ENCODE data around the gene HDAC3.
A peak's percentile ranks its signal among the peaks of the same experiment; 100 is the strongest.

The HDAC3 gene

GRCh38 chr5:141650851-141651727 lies 14.4 kb upstream of the HDAC3 start, which contains the start of gene FCHSD1:
Gene FCHSD1, minus strand, starts transcription at chr5:141651418. Its CDS starts 50 bp downstream, at chr5:141651368.
- peak; percentile 0 for TF ChIP-seq CTCF (IDR thresholded peaks at IDR 0.05; ENCODE audit: control insufficient read depth, insufficient read depth, low read depth, low read length, missing control alignments)
- DNase-seq (ENCODE audit: low read depth): no peak

DNA sequence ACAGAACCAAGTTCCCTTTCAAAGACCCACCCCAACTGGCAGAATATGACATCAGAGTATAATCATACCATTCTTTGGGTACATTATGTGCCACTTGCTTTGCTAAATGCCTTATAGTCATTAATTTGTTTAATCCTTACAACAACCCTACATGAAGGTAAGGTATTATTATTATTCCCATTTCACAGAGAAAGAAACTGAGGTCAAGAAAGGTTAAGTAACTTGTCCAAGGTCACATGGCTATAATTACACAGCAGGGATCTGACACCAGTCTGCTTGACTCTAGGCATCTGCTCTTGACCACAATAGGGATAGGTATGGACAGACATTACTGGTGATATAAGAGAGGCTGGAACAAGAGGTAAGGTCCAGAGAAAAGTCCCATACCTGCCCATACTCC lies 13.3 kb upstream of the HDAC3 start:
- no peak overlapping the region for H3K4me3 ChIP-seq (ENCODE audit: control insufficient read depth, low read depth, low read length)
- no peak for DNase-seq (ENCODE audit: low read depth)

More at GRCh38 chr5:141650851-141651727, 14.4 kb upstream of the HDAC3 start, which contains the start of gene FCHSD1:
- peak within 1 kb of the TSS; percentile 94 for H3K4me3 ChIP-seq (ENCODE audit: control insufficient read depth, low read depth, low read length)

DNA sequence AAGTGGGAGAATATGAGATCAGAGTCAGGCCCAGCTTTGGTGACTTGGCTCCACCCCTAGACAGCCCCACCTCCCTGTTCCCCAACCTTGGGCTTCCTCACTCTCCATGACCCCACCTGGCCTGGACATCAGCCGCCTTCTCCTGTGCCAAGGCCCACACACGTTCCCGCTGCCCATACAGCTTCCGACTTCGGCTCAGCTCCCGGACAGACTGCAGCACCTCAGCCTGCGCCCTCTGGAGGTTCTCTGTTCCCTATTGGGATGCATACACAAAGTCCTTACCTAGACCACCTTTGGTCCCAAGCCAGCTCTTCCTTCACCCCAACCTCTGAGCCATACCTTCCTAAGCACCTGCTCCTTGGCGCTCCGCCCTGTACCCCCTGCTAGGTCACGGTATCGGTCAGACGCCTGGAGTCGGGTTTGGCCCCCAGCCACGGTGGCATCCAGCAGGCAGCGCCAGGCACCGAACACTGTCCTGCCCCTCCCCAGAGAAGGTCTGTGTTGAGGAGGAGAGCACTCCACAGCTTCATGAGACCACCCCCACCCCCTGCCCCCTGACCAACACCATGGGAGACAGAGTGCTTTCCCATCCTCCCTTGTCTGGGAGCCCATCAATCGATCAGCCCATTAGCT lies 12.5 kb upstream of the HDAC3 start:
- H3K4me3 ChIP-seq (ENCODE audit: control insufficient read depth, low read depth, low read length): no peak overlapping the region
- DNase-seq (ENCODE audit: low read depth): no peak
- TF ChIP-seq CTCF (IDR thresholded peaks at IDR 0.05; ENCODE audit: control insufficient read depth, insufficient read depth, low read depth, low read length, missing control alignments): no peak

More for the DNA sequence above, 13.3 kb upstream of the HDAC3 start:
- TF ChIP-seq CTCF (IDR thresholded peaks at IDR 0.05; ENCODE audit: control insufficient read depth, insufficient read depth, low read depth, low read length, missing control alignments): no peak

DNA sequence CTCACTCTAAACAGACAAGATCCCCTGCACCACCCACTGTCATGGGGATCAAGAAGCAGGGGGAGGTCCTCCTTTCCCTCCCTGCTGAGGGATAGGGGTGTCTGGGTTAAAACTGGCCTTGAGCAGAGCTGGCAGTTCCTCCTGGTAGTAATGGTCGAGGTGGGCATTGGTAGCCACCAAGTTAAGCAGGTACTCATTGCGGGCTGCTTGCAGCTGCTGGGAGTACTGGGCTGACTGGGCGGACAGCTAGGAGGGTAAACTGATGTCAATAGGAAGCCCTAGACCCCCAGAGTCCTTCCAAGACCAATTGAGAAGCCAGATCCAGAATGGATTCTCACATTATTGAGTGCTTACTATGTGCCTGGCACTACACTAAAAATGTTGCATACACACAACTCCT lies 11.2 kb upstream of the HDAC3 start:
- no peak for DNase-seq (ENCODE audit: low read depth)
- no peak overlapping the region for H3K4me3 ChIP-seq (ENCODE audit: control insufficient read depth, low read depth, low read length)
- no peak for TF ChIP-seq CTCF (IDR thresholded peaks at IDR 0.05; ENCODE audit: control insufficient read depth, insufficient read depth, low read depth, low read length, missing control alignments)

DNA sequence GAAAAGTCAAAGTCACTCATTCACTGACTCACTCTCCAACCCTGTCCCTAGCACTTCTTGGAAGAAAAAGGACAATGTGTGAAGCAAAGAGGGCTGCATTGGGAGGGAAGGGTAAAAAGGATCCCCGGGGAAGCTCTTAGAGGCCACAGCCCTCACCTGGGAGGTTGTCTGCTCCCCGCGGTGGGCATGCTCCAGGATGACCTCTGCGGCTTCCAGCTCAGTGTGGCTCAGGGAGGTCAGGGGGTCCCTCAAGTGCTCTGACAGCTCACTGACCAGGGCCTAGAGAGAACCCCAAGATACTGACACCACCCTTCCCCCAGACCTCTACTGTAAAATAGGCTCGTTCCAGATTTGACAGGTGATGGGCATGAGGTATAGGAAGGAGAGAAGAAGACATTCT lies 10.6 kb upstream of the HDAC3 start:
- TF ChIP-seq CTCF (IDR thresholded peaks at IDR 0.05; ENCODE audit: control insufficient read depth, insufficient read depth, low read depth, low read length, missing control alignments): no peak
- no peak for DNase-seq (ENCODE audit: low read depth)
- H3K4me3 ChIP-seq (ENCODE audit: control insufficient read depth, low read depth, low read length): no peak overlapping the region

DNA sequence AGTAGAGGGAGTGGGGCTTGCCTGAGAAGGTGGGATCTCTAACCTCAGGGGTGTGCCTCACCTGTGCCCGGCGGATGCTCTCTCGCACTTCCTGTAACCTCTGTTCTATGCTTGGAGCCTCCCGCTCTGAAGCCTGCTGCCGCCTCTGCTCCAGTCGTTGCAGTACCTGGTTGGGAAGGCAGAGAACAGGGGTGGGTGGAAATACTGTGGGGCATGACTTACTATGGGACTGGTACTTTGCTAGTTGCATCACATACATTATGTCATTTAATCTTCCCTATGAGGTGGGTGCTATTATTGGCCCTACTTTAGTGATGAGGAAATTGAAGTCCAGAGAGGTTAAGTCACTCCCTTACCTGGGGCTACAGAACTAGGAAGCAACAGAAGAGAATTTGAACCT lies 9.4 kb upstream of the HDAC3 start:
- DNase-seq (ENCODE audit: low read depth): no peak
- H3K4me3 ChIP-seq (ENCODE audit: control insufficient read depth, low read depth, low read length): no peak overlapping the region
- no peak for TF ChIP-seq CTCF (IDR thresholded peaks at IDR 0.05; ENCODE audit: control insufficient read depth, insufficient read depth, low read depth, low read length, missing control alignments)

Data from AG09309 (cell line).